ENCODE measurements around the gene PDP2.

PDP2 gene

DNA sequence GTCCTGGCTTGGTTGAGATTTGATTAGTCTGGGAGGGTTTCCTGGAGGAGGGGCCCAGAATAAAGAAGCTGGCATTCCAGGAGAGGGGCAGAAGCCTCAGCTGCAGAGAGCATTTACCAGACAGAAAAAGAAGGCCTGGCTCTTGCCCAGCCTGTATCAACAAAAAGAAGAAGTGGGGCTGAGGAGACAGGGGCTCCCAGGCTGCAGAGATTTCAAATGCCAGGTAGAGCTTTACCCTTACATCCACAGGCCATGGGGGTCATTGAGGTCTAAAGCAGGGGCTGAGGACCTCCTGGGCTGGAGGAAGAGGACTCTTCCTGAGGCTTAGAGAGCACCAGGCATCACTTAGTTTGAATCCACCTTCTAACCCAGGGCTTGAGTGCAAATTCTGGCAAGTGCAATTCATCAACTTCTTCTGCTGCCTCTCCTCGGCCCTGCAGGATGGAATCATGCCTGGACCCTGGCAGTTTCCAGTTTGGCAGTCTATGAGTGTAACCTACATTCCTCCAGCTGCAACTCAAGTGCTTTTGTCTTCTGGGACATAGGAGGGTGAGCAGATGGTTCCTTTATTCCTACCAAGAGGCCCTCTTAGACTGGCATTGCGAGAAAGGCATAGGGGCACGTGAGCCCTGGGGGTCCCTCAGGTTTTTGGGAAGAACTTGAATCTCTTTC is 20.8 kb upstream of the PDP2 start:
- no peak overlapping the region for H3K27ac ChIP-seq (replicated peaks)
- TF ChIP-seq, protein P1, sequence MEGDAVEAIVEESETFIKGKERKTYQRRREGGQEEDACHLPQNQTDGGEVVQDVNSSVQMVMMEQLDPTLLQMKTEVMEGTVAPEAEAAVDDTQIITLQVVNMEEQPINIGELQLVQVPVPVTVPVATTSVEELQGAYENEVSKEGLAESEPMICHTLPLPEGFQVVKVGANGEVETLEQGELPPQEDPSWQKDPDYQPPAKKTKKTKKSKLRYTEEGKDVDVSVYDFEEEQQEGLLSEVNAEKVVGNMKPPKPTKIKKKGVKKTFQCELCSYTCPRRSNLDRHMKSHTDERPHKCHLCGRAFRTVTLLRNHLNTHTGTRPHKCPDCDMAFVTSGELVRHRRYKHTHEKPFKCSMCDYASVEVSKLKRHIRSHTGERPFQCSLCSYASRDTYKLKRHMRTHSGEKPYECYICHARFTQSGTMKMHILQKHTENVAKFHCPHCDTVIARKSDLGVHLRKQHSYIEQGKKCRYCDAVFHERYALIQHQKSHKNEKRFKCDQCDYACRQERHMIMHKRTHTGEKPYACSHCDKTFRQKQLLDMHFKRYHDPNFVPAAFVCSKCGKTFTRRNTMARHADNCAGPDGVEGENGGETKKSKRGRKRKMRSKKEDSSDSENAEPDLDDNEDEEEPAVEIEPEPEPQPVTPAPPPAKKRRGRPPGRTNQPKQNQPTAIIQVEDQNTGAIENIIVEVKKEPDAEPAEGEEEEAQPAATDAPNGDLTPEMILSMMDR (IDR thresholded peaks at IDR 0.05; ENCODE audit: insufficient read depth, low read length): no peak
- TF ChIP-seq SPI1 (IDR thresholded peaks at IDR 0.05; ENCODE audit: borderline replicate concordance, low read depth): peak; percentile 69; the same call in 1 of the 2 replicates
- no peak overlapping the region for H3K4me3 ChIP-seq (replicated peaks; ENCODE audit: insufficient read depth, low read length)
- no peak for DNase-seq (ENCODE audit: low read depth in 1 of 2, low spot score in 1 of 2)
- H3K27me3 ChIP-seq (ENCODE audit: insufficient read depth, poor library complexity, severe bottlenecking): no peaks in the 10 kb centered on the region

DNA sequence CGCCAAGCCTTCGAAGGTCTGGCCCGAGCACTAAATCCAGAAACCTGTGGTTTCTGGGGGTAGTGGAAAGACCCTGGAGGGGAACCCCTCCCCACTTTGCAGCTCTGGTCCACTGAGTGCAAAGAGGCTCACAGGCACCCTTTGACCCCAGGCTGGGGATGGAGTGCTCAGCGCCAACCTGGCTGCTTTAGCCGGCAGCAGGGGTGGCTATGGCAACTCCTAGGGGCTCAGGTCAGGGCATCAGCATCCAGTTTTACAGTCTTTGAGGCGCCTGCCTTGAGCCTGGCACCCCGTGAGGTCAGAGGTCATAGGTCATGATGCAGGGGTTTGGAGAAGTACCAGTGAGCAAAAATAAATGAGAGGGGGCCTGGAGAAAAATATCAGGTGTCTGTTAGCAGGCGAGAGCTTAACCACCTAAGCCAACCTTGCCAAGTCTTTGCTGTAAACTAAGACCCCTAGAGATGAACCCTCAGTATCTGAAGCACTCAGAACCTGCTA is 18.2 kb upstream of the PDP2 start:
- no peak for DNase-seq (ENCODE audit: low read depth in 1 of 2, low spot score in 1 of 2)
- H3K27ac ChIP-seq (replicated peaks): no peak overlapping the region
- no peak for TF ChIP-seq POLR2AphosphoS5 (IDR thresholded peaks at IDR 0.05; ENCODE audit: low read depth)
- TF ChIP-seq, protein P1 (IDR thresholded peaks at IDR 0.05; ENCODE audit: insufficient read depth, low read length): no peak
- no peak for TF ChIP-seq SPI1 (IDR thresholded peaks at IDR 0.05; ENCODE audit: borderline replicate concordance, low read depth)
- TF ChIP-seq, protein P2, sequence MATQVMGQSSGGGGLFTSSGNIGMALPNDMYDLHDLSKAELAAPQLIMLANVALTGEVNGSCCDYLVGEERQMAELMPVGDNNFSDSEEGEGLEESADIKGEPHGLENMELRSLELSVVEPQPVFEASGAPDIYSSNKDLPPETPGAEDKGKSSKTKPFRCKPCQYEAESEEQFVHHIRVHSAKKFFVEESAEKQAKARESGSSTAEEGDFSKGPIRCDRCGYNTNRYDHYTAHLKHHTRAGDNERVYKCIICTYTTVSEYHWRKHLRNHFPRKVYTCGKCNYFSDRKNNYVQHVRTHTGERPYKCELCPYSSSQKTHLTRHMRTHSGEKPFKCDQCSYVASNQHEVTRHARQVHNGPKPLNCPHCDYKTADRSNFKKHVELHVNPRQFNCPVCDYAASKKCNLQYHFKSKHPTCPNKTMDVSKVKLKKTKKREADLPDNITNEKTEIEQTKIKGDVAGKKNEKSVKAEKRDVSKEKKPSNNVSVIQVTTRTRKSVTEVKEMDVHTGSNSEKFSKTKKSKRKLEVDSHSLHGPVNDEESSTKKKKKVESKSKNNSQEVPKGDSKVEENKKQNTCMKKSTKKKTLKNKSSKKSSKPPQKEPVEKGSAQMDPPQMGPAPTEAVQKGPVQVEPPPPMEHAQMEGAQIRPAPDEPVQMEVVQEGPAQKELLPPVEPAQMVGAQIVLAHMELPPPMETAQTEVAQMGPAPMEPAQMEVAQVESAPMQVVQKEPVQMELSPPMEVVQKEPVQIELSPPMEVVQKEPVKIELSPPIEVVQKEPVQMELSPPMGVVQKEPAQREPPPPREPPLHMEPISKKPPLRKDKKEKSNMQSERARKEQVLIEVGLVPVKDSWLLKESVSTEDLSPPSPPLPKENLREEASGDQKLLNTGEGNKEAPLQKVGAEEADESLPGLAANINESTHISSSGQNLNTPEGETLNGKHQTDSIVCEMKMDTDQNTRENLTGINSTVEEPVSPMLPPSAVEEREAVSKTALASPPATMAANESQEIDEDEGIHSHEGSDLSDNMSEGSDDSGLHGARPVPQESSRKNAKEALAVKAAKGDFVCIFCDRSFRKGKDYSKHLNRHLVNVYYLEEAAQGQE (IDR thresholded peaks at IDR 0.05; ENCODE audit: insufficient replicate concordance, low read depth): no peak
- no peak for TF ChIP-seq GABPA (IDR thresholded peaks at IDR 0.05; ENCODE audit: low read depth)
- H3K4me3 ChIP-seq (replicated peaks; ENCODE audit: insufficient read depth, low read length): no peak overlapping the region
- no peaks in the 10 kb centered on the region for H3K27me3 ChIP-seq (ENCODE audit: insufficient read depth, poor library complexity, severe bottlenecking)

DNA sequence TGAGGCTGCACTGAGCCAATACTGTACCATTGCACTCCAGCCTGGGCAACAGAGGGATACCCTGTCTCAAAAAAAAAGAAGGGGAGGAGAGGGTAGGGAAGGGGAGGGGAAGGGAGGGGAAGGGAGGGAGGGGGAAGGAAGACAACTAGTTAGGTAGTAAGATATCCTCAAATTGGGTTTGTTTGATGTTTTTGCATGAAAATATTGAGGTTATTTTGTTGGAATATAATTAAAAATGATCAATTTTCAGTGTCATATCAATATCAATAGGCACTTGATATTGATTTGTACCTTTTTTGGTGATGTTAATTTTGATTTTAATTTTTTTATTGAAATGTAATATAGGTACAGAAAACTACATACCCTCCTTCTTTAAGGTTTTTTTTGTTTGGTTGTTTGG is 16.6 kb upstream of the PDP2 start:
- Histone ChIP-seq H3K27me3 (ENCODE audit: insufficient read depth, poor library complexity, severe bottlenecking) (no peaks in the 10 kb centered on the region), H3K27ac (replicated peaks) (no peak overlapping the region), H3K4me3 (replicated peaks; ENCODE audit: insufficient read depth, low read length) (no peak overlapping the region)
- no peak for DNase-seq (ENCODE audit: low read depth in 1 of 2, low spot score in 1 of 2)
- TF ChIP-seq SPI1 (IDR thresholded peaks at IDR 0.05; ENCODE audit: borderline replicate concordance, low read depth) (no peak), GABPA (IDR thresholded peaks at IDR 0.05; ENCODE audit: low read depth) (no peak), POLR2AphosphoS5 (IDR thresholded peaks at IDR 0.05; ENCODE audit: low read depth) (no peak)
- TF ChIP-seq, protein P2 (IDR thresholded peaks at IDR 0.05; ENCODE audit: insufficient replicate concordance, low read depth): no peak
- TF ChIP-seq, protein P1 (IDR thresholded peaks at IDR 0.05; ENCODE audit: insufficient read depth, low read length): no peak

DNA sequence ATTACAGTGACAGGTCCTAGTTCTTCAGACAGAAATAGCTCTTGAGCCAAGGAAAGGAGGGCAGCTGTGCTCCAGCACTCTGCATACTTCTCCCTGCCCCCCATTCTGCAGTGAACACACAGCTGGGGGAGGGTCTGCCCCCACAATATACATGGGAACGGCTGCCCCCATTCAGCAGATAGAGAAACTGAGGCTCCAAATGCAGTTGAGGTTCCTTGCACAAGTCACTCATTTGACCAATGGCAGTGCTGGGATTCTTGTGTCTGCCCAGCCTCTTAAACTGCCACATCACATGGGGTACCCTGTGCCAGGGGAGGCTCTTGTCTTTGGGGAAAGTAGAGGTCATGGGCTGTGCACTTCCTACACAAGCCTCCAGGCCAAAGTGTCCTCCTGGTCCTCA is 10.9 kb upstream of the PDP2 start:
- no peaks in the 10 kb centered on the region for H3K27me3 ChIP-seq (ENCODE audit: insufficient read depth, poor library complexity, severe bottlenecking)
- H3K4me3 ChIP-seq (replicated peaks; ENCODE audit: insufficient read depth, low read length): no peak overlapping the region
- no peak for TF ChIP-seq GABPA (IDR thresholded peaks at IDR 0.05; ENCODE audit: low read depth)
- no peak for TF ChIP-seq POLR2AphosphoS5 (IDR thresholded peaks at IDR 0.05; ENCODE audit: low read depth)
- TF ChIP-seq, protein P2 (IDR thresholded peaks at IDR 0.05; ENCODE audit: insufficient replicate concordance, low read depth): no peak
- no peak for TF ChIP-seq SPI1 (IDR thresholded peaks at IDR 0.05; ENCODE audit: borderline replicate concordance, low read depth)
- TF ChIP-seq, protein P1 (IDR thresholded peaks at IDR 0.05; ENCODE audit: insufficient read depth, low read length): no peak
- DNase-seq (ENCODE audit: low read depth in 1 of 2, low spot score in 1 of 2): no peak
- H3K27ac ChIP-seq (replicated peaks): no peak overlapping the region

Data from HL-60 (cell line).